CD4-positive, alpha-beta T cell treated with Interleukin-6 for 4 hours (primary cell): ENCODE data around the gene MAGI3.

Experiments used
- DNase-seq: peaks from one replicate; pipeline ENCODE4 v3.0.0-alpha.2; 2020; ENCODE audit warnings: mixed read lengths

The MAGI3 gene

DNA sequence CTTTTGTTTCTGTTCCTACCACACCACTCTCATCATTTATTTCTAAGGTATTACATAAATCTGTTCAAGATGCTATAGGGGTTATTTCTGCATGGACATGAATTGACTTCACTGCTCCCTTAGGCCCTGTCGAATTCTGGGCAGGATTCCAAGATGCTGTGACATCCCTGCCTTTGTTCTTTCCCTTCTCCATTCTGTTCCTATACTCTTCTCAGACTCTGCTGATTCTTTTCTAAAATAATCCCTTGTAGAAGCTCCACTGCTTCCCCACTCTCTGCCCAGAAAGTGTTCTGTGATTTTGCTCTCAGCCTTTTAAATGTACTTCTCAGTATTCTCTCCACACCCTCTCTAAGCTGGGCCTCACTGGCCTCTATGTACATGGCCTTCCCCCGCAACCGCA, 269.8 kb downstream of the MAGI3 start:
- DNase-seq: no peak

DNA sequence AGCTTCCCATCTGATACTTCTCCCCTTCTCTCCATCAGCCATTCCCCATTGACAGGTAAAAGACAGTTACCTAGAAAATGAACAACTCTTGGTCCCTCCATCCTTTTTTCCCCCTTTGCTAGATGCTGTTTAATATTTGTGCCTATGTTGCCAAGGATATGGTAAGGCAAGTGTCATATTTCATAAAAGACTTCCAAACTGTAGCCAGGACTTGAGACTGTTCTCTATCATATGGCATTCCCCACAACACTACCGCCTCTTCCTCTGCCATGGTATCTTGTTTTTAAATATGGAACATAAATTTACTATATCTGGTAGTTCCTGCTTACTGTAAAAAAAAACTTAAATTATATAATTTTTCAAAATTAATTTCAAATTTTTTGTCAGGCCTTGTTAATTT, 271.8 kb downstream of the MAGI3 start:
- no peak for DNase-seq

DNA sequence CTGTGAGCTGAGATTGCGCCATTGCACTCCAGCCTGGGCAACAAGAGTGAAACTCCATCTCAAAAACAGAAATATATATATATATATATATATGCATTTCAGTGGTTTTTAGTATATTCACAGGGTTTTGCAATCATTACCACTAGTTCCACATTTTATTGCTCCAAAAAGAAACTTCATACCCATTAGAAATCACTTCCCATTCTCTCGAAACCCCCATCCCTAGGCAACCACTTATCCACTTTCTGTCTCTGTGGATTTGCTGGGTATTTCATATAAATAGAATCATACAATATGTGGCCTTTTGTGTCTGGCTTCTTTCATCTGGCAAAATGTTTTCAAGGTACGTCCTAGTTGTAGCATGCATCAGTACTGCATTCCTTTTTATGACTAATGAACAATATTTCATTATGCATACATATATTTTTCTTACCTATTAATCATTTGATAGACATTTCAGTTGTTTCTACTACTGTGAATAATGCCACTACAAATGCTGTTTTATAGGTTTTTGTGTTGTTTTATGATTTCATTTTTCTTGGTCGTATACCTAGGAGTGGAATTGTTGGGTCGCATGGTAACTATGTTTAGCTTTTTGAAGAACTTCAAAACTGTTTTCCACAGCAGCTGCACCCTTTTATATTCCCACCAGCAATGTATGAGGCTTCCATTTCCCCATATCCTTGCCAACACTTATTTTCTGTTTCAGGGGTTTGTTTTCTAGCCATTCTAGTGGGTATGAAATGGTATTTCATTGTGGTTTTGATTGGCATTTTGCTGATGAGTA, 273.0 kb downstream of the MAGI3 start:
- no peak for DNase-seq

- DNase-seq: no peak
Measured at GRCh38 chr1:113665071-113665470, 274.8 kb downstream of the MAGI3 start.

DNA sequence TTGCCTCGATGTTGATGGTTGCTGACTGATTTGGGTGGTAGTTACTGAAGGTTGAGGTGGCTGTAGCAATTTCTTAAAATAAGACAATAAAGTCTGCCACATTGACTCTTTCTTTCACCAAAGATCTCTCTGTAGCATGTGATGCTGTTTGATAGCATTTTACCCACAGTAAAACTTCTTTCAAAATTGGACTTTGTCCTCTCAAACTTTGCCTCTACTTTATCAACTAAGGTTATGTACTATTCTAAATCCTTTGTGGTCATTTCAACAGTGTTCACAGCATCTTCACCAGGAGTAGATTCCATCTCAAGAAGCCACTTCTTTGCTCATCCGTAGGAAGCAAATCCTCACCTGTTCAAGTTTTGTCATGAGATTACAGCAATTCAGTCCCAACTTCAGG, 275.8 kb downstream of the MAGI3 start:
- DNase-seq: no peak

DNA sequence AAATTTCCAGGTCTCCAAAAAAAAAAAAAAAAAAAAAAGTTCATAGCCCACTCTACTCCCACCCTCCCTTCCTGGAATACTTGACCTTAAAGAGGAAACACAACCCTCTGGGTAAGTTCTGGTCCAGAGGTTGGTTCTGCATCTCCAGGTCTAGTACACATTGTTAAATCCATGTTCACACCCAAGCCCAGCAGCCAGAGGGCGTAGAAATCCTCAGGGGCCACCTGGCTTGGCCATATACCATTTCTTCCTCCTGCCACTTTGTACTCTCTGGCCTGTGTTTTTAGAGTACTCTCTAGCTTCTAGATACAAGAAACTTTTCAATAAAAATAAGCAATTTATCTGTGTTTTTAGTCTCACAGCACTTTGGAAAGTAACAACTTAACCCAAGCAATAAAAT, 279.7 kb downstream of the MAGI3 start:
- DNase-seq: no peak

DNA sequence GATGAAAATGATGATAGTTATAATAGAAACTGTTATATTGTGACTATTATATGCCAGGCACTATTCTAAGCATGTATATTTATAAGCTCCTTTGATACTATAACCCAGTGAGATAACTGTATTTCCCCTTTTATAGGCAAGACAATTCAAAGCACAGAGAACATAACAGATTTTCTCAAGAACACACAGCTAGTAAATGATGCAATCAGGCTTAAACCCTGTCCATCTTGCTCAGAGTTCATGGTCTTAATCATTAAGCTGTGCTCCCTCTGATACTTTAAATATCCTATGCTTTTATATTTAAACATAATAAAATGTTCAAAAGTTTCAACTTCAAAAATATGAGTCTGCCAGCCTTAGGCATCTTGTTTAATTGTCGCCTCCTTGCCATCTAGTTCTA, 280.3 kb downstream of the MAGI3 start:
- DNase-seq: no peak

- DNase-seq: no peak
Measured at GRCh38 chr1:113672491-113672890, 282.2 kb downstream of the MAGI3 start.

GRCh38 chr1:113674591-113674990, 284.3 kb downstream of the MAGI3 start:
- no peak for DNase-seq

- DNase-seq: no peak
Measured at GRCh38 chr1:113675302-113675701, 285.0 kb downstream of the MAGI3 start.

DNA sequence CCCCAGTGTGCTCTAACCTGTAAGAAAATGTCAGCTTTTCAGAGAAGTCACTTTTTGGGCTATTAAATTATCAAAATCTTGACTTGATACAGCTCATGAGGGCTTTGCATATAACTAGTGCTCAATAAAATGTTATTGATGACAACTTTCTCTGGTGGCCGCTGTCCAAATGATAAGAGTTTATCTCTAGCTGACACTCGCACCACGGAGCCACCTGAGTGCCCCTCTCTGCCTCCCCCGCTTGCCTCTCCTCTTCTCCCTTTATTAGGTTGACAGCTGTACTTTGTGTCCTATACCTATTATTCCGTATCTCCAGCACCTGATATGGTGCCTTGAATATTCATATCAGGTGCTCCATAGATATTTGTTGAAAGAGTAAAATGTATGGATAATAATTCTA, 286.2 kb downstream of the MAGI3 start:
- no peak for DNase-seq

DNA sequence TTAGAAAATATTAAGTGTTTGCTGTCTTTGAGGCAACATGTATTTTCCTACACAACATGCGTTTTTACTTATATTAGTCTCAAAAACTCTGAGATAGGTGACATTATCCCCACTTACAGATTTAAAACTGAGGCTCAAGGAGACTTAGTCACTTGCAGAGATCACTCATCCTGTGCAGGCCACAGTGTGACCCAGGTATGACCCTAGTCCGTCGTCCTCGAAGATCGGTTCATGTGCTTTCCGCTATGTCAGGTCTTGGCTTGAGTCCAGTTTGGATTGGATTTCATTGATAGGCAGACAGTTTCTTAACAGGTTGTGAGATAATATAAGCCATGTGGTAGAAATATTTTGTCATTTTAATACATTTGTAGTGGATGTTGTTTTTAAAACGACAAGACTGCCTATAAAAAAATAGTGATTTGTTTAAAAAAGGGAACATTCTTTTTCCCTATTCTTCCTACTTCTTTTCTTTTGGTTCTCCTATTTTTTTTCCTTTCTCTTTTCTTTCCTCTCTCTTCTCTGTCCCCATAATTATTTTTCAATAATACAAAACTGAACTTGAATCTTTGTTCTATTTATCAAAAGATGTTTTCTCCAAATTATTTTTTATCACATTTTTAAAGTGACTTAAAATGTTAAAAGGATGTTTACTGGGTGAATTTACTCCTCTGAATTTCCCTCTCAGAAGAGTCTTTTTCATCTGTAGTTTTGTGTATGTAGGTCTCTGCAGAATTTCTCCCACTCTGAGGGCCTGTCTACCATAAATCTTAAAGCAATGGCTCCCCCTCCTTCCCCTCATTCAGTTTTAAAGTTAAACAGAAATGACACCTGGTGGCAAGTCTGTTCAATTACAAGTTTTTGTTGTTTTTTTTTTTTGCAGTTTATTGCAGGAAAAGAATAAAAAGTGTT, 287.2 kb downstream of the MAGI3 start:
- DNase-seq: no peak

- DNase-seq: no peak
Measured at GRCh38 chr1:113678159-113678469, 287.8 kb downstream of the MAGI3 start.

GRCh38 chr1:113681596-113682337, 291.5 kb downstream of the MAGI3 start:
- DNase-seq: no peak

GRCh38 chr1:113683384-113684152, 293.3 kb downstream of the MAGI3 start:
- no peak for DNase-seq

- no peak for DNase-seq
Measured at GRCh38 chr1:113684153-113684541, 293.8 kb downstream of the MAGI3 start.

DNA sequence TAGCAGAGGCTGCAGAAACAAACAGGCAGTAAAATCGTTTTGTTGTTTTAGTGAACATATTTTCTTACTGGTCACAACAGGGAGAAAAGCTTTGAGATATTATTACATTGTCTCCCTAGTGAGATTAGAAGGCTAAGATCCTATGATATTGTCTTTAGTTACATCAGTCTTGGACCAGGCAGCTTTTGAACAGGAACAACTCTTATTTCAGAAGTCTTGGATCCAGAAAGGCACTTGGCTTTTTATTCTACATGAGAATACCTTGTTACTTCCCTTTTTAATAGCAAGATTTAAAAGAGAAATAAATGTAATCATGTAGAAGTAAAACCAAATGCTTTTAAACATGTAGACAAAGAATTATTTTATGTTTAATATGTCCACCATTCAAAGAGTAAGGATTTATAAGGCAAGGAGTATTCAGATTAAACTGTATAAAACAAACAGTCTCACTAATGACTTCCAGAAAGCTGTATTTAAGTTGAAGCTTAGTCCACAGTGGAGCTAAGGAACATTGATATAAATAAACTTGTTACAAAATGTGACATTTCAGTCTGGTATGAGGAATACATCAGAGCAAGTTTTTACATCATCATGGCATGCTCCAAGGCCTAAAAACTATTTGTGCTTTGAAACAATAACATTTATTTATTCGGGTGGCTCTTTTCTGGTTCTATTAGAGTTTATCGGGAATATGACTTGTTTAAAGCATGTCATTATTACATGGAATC, 296.7 kb downstream of the MAGI3 start:
- DNase-seq: no peak

DNA sequence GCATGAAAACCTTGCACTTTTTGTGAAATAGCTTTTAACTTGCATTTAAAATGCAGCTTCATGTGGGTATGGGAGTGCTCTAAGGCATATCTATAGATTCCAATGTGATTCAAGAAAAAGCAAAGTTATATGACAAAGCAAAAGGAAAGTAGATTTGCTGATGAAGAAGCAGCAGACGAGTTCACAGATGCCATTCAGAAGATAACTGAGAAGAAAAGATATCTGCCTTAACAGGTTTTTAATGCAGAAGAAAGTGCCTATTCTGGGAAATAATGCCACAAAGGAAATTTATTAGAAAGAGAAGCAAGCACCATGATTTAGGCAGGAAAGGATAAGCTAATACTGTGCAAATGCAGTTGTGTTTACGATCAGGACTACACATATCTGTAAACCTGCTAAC, 300.9 kb downstream of the MAGI3 start:
- DNase-seq: no peak

DNA sequence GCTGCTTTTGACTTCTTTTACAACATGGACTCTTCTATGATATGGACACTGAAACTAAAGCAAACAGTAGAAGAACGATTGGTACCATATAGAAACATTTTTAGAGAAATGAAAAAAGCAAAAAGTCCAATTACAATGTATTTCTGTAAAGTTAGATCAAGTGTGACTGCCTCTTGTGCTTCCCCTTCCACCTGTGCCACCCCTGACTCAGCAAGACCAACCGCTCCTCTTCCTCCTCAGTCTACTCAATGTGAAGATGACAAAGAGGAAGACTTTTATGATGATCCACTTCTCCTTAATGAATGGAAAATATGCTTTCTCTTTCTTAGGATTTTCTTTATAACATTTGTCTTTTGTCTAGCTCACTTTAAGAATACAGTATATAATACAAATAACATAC, 302.0 kb downstream of the MAGI3 start:
- no peak for DNase-seq

- no peak for DNase-seq
Measured at GRCh38 chr1:113692824-113693431, 302.6 kb downstream of the MAGI3 start.

GRCh38 chr1:113694910-113695309, 304.6 kb downstream of the MAGI3 start:
- DNase-seq: no peak

GRCh38 chr1:113701429-113701828, 311.1 kb downstream of the MAGI3 start:
- no peak for DNase-seq
